Peyer's patch (tissue), 4 donors: Measurements from ENCODE around the gene SHC1. TPM values are rescaled to one million over a fixed set of nuclear protein-coding genes. Genes with fewer than 3 reads are reported as not detected.

Experiments used
- DNase-seq, 3 donors: peaks; one replicate each; pipeline ENCODE4 v3.0.0-alpha.2; 2017 to 2019
- H3K27ac ChIP-seq, 4 donors: fragments of 200-600 bp; sonication (generic); one replicate each; pipeline ENCODE4 v1.5.1; 2016 to 2019
- H3K27me3 ChIP-seq, 2 donors: fragments of 200-600 bp; sonication (generic); one replicate each; pipeline ENCODE4 v1.5.1; 2019
- H3K36me3 ChIP-seq, 3 donors: fragments of 200-600 bp; sonication (generic); one replicate each; pipeline ENCODE4 v1.5.1; 2016 to 2019
- H3K4me1 ChIP-seq, 4 donors: fragments of 200-600 bp; sonication (generic); one replicate each; pipeline ENCODE4 v1.5.1; 2016 to 2019
- H3K4me3 ChIP-seq, 4 donors: fragments of 200-600 bp; sonication (generic); 1 replicate in 3 of 4; 2 replicates in 1 of 4; pipeline ENCODE4 v1.5.1; 2016 to 2019; ENCODE audit warnings: mild to moderate bottlenecking in 1 of 4
- H3K9me3 ChIP-seq, 4 donors: fragments of 200-600 bp; sonication (generic); one replicate each; pipeline ENCODE4 v1.5.1; 2016 to 2019; ENCODE audit warnings: mild to moderate bottlenecking in 1 of 4
- CTCF ChIP-seq, 6 experiments: fragments of 450-650 bp in 4 of 6; fragments of 200-600 bp in 2 of 6; sonication (generic) in 1 of 6; IDR thresholded peaks; one replicate each; pipeline ENCODE4 v1.5.1; 2017 to 2019; ENCODE audit warnings: antibody characterized with exemption in 6 of 6, mild to moderate bottlenecking in 3 of 6, moderate library complexity in 1 of 6
- POLR2A ChIP-seq, 2 donors: fragments of 450-650 bp; IDR thresholded peaks; one replicate each; pipeline ENCODE4 v1.5.1; 2017; ENCODE audit warnings: antibody characterized with exemption in 2 of 2, mild to moderate bottlenecking in 2 of 2, moderate library complexity in 2 of 2
- total RNA-seq, 4 donors: library from RNA; depleted of rRNA; stranded (reverse); fragments of >200 nt; gene quantifications; one replicate each; pipeline ENCODE4 v1.1.0, GENCODE V29; 2016

The SHC1 gene
- total RNA-seq, 4 donors from 2014 or later, result 56.9 to 150 (median 104) TPM

DNA sequence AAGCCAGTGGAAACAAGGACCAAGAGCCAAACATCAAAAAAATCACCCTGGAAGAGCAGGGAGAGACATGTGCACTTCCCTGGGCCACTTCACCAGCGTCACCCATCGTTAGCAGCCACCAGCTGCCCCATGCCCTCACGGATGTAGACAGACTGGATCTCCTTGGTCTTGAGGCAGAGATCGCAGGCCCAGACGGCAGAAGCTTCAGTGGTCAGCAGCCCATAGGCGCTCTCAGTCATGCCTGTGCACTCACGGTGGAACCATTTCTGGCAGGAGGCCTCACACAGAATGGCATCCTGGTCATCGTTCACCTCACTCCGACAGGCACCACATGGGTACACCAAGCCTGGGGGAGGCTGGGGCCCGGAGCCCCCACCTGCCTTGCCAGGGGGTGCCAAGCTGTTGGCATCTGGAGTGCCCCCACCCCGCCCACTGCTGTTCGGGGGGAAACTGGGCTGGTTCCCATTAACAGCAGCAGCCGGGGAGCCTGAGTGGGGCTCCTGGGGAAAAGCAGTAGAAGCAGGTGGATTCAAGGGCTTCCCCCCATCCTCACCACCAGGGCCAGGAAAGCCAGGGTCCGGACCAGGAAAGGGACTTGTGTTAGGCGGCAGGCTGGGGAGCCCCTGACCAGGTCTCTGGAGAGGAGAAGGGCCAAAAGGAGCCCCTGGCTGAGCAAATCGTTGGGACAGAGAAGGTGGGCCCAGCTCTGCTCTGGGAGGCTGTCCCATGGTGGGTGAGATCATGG, 11.7 kb downstream of the SHC1 start:
- H3K36me3 ChIP-seq, result peaks cover 0 to 24% (median 0%) of the 10 kb centered on the region in 3 donors
- no peak overlapping the region for H3K4me3 ChIP-seq
- H3K27me3 ChIP-seq, result no peaks in the 10 kb centered on the region
- no peak for DNase-seq
- TF ChIP-seq CTCF (IDR thresholded peaks at IDR 0.05) (no peak), POLR2A (IDR thresholded peaks at IDR 0.05) (no peak)
- no peak overlapping the region for H3K27ac ChIP-seq
- peaks cover 0 to 48% (median 23%) of the 10 kb centered on the region in 4 donors for H3K4me1 ChIP-seq
- H3K9me3 ChIP-seq, result no peaks in the 10 kb centered on the region

- Histone ChIP-seq H3K36me3 (peaks cover 0 to 16% (median 0%) of the 10 kb centered on the region in 3 donors), H3K27me3 (no peaks in the 10 kb centered on the region), H3K9me3 (no peaks in the 10 kb centered on the region), H3K4me3 (no peak overlapping the region), H3K27ac (no peak overlapping the region), H3K4me1 (peaks cover 0 to 51% (median 30%) of the 10 kb centered on the region in 4 donors)
- TF ChIP-seq CTCF (IDR thresholded peaks at IDR 0.05) (no peak), POLR2A (IDR thresholded peaks at IDR 0.05) (no peak)
- DNase-seq, result no peak
Observed at GRCh38 chr1:154958036-154958435, 12.5 kb downstream of the SHC1 start.

- TF ChIP-seq POLR2A (IDR thresholded peaks at IDR 0.05) (no peak), CTCF (IDR thresholded peaks at IDR 0.05) (no peak)
- peak overlapping the region in 3 of 4 donors; percentile 77 to 86 (median 86) for H3K27ac ChIP-seq
- H3K9me3 ChIP-seq, result no peaks in the 10 kb centered on the region
- H3K4me1 ChIP-seq, result peaks cover 0 to 52% (median 29%) of the 10 kb centered on the region in 4 donors
- H3K27me3 ChIP-seq, result no peaks in the 10 kb centered on the region
- H3K4me3 ChIP-seq, result no peak overlapping the region
- peak in 1 of 3 donors; percentile 36 for DNase-seq
- peaks cover 0 to 12% (median 0%) of the 10 kb centered on the region in 3 donors for H3K36me3 ChIP-seq
Observed at GRCh38 chr1:154957091-154957657, 13.4 kb downstream of the SHC1 start.

DNA sequence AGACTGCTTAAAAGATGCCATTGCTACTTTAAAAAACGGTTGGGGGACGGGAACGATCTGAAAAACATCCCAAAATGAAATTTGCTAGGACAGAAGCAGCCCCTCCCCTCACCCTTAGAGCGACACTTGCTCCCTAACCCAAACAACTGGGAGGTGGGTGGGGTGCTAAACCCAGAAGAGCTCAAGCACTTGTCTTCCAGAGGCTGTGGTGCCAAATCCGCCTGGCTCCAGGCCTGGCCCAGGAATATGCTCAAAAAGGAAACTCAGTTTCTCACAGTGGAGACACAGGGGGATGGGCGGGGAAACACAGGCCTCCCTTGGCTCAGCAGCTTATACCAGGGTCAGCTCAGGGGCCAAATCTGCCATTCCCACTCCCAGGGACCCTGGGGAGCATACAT, 14.0 kb downstream of the SHC1 start:
- peak overlapping the region; percentile 45 to 70 (median 58) for H3K4me3 ChIP-seq
- no peaks in the 10 kb centered on the region for H3K9me3 ChIP-seq
- H3K4me1 ChIP-seq, result peaks cover 0 to 58% (median 29%) of the 10 kb centered on the region in 4 donors
- peak overlapping the region; percentile 77 to 86 (median 82) for H3K27ac ChIP-seq
- DNase-seq, result peak in 1 of 3 donors; percentile 50
- no peaks in the 10 kb centered on the region for H3K27me3 ChIP-seq
- peaks cover 0 to 17% (median 0%) of the 10 kb centered on the region in 3 donors for H3K36me3 ChIP-seq
- TF ChIP-seq CTCF (IDR thresholded peaks at IDR 0.05), result no peak
- no peak for TF ChIP-seq POLR2A (IDR thresholded peaks at IDR 0.05)

- DNase-seq, result peak; percentile 68 to 93 (median 82)
- H3K4me3 ChIP-seq, result peak within 1 kb of the TSS; percentile 45 to 70 (median 58)
- peaks cover 0 to 61% (median 29%) of the 10 kb centered on the region in 4 donors for H3K4me1 ChIP-seq
- peaks cover 0 to 23% (median 0%) of the 10 kb centered on the region in 3 donors for H3K36me3 ChIP-seq
- TF ChIP-seq POLR2A (IDR thresholded peaks at IDR 0.05), result peak in 1 of 2 donors; percentile 48
- peak in 2 of 6 experiments; percentile 5 to 12 for TF ChIP-seq CTCF (IDR thresholded peaks at IDR 0.05)
- H3K9me3 ChIP-seq, result no peaks in the 10 kb centered on the region
- H3K27ac ChIP-seq, result peak within 1 kb of the TSS; percentile 77 to 86 (median 82)
- H3K27me3 ChIP-seq, result no peaks in the 10 kb centered on the region
Observed at GRCh38 chr1:154955718-154956543, 14.6 kb downstream of the SHC1 start, which contains the start of gene PBXIP1. Gene PBXIP1 (minus strand): TSS chr1:154956099. CDS start chr1:154953721, 2,378 bp downstream.
